Measurements from ENCODE around the gene LAIR2.

Gene LAIR2

GRCh38 chr19:54536956-54537355 is 34.3 kb downstream of the LAIR2 start:
- H3K27me3 ChIP-seq (ENCODE audit: insufficient read depth, poor library complexity, severe bottlenecking), result peaks cover 32% of the 10 kb centered on the region
- DNase-seq (ENCODE audit: low read depth in 1 of 2, low spot score in 1 of 2), result no peak
- H3K27ac ChIP-seq (replicated peaks), result no peak overlapping the region
- H3K4me3 ChIP-seq (replicated peaks; ENCODE audit: insufficient read depth, low read length), result no peak overlapping the region
- TF ChIP-seq POLR2AphosphoS5 (IDR thresholded peaks at IDR 0.05; ENCODE audit: low read depth) (no peak), CTCF (IDR thresholded peaks at IDR 0.05; ENCODE audit: insufficient read depth, low read length) (no peak), SPI1 (IDR thresholded peaks at IDR 0.05; ENCODE audit: borderline replicate concordance, low read depth) (no peak), GABPA (IDR thresholded peaks at IDR 0.05; ENCODE audit: low read depth) (no peak)
- TF ChIP-seq, protein P1, sequence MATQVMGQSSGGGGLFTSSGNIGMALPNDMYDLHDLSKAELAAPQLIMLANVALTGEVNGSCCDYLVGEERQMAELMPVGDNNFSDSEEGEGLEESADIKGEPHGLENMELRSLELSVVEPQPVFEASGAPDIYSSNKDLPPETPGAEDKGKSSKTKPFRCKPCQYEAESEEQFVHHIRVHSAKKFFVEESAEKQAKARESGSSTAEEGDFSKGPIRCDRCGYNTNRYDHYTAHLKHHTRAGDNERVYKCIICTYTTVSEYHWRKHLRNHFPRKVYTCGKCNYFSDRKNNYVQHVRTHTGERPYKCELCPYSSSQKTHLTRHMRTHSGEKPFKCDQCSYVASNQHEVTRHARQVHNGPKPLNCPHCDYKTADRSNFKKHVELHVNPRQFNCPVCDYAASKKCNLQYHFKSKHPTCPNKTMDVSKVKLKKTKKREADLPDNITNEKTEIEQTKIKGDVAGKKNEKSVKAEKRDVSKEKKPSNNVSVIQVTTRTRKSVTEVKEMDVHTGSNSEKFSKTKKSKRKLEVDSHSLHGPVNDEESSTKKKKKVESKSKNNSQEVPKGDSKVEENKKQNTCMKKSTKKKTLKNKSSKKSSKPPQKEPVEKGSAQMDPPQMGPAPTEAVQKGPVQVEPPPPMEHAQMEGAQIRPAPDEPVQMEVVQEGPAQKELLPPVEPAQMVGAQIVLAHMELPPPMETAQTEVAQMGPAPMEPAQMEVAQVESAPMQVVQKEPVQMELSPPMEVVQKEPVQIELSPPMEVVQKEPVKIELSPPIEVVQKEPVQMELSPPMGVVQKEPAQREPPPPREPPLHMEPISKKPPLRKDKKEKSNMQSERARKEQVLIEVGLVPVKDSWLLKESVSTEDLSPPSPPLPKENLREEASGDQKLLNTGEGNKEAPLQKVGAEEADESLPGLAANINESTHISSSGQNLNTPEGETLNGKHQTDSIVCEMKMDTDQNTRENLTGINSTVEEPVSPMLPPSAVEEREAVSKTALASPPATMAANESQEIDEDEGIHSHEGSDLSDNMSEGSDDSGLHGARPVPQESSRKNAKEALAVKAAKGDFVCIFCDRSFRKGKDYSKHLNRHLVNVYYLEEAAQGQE (IDR thresholded peaks at IDR 0.05; ENCODE audit: insufficient replicate concordance, low read depth), result no peak

DNA sequence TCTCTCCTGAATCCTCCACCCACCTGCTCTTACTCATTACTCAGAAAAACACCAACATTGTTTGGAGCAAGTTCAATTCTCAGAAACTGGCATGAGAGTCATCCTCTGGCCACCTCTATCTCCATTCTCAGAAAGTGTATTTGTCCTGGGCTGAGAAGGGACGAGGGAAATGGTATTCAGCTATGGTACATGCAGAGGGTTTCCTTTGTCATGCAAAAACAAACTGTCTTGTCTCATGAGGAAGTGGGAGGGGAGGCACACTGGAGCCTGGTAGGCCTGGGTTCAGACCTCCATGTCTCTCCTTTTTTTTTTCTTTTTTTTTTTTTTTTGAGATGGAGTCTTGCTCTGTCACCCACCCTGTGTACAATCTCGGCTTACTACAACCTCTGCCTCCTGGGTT is 39.1 kb downstream of the LAIR2 start:
- H3K4me3 ChIP-seq (replicated peaks; ENCODE audit: insufficient read depth, low read length), result no peak overlapping the region
- H3K27ac ChIP-seq (replicated peaks), result no peak overlapping the region
- no peak for TF ChIP-seq GABPA (IDR thresholded peaks at IDR 0.05; ENCODE audit: low read depth)
- TF ChIP-seq SPI1 (IDR thresholded peaks at IDR 0.05; ENCODE audit: borderline replicate concordance, low read depth), result peak; percentile 39; the same call in 1 of the 2 replicates
- DNase-seq (ENCODE audit: low read depth in 1 of 2, low spot score in 1 of 2), result no peak
- H3K27me3 ChIP-seq (ENCODE audit: insufficient read depth, poor library complexity, severe bottlenecking), result peaks cover 2% of the 10 kb centered on the region

GRCh38 chr19:54548806-54549205 is 46.2 kb downstream of the LAIR2 start:
- H3K27ac ChIP-seq (replicated peaks), result no peak overlapping the region
- no peak overlapping the region for H3K4me3 ChIP-seq (replicated peaks; ENCODE audit: insufficient read depth, low read length)
- TF ChIP-seq SPI1 (IDR thresholded peaks at IDR 0.05; ENCODE audit: borderline replicate concordance, low read depth), result no peak
- no peak for TF ChIP-seq GABPA (IDR thresholded peaks at IDR 0.05; ENCODE audit: low read depth)
- TF ChIP-seq, protein P1 (IDR thresholded peaks at IDR 0.05; ENCODE audit: insufficient replicate concordance, low read depth), result no peak
- TF ChIP-seq POLR2AphosphoS5 (IDR thresholded peaks at IDR 0.05; ENCODE audit: low read depth), result no peak
- no peak for TF ChIP-seq CTCF (IDR thresholded peaks at IDR 0.05; ENCODE audit: insufficient read depth, low read length)
- DNase-seq (ENCODE audit: low read depth in 1 of 2, low spot score in 1 of 2), result no peak
- H3K27me3 ChIP-seq (ENCODE audit: insufficient read depth, poor library complexity, severe bottlenecking), result no peaks in the 10 kb centered on the region

GRCh38 chr19:54549224-54549623 is 46.6 kb downstream of the LAIR2 start:
- TF ChIP-seq GABPA (IDR thresholded peaks at IDR 0.05; ENCODE audit: low read depth), result no peak
- TF ChIP-seq SPI1 (IDR thresholded peaks at IDR 0.05; ENCODE audit: borderline replicate concordance, low read depth), result no peak
- no peak for TF ChIP-seq POLR2AphosphoS5 (IDR thresholded peaks at IDR 0.05; ENCODE audit: low read depth)
- TF ChIP-seq, protein P1 (IDR thresholded peaks at IDR 0.05; ENCODE audit: insufficient replicate concordance, low read depth), result no peak
- TF ChIP-seq CTCF (IDR thresholded peaks at IDR 0.05; ENCODE audit: insufficient read depth, low read length), result no peak
- H3K27ac ChIP-seq (replicated peaks), result no peak overlapping the region
- DNase-seq (ENCODE audit: low read depth in 1 of 2, low spot score in 1 of 2), result no peak
- no peaks in the 10 kb centered on the region for H3K27me3 ChIP-seq (ENCODE audit: insufficient read depth, poor library complexity, severe bottlenecking)
- H3K4me3 ChIP-seq (replicated peaks; ENCODE audit: insufficient read depth, low read length), result no peak overlapping the region
